Adrenal gland (tissue), 12 donors: ENCODE results near the gene SCAPER. TPM values are rescaled to one million over a fixed set of nuclear protein-coding genes. Genes with fewer than 3 reads are reported as not detected.
"Not testable (repeated sequence)": the region's sequence is repeated elsewhere in the genome, so short reads cannot be mapped to it uniquely, and the experiment has no call there.

ENCODE experiments used
- DNase-seq, 7 donors: peaks; one replicate each; pipeline ENCODE4 v3.0.0-alpha.2; 2019 to 2020
- H3K27ac ChIP-seq, 5 donors: fragments of 200-600 bp; sonication (generic) in 4 of 5; 1 replicate in 3 of 5; 2 replicates in 2 of 5; pipeline versions ENCODE4 v1.5.1 to v1.8.0; 2016 to 2020; ENCODE audit warnings: mild to moderate bottlenecking in 1 of 5
- H3K27me3 ChIP-seq: fragments of 200-600 bp; 2 replicates; pipeline ENCODE4 v1.8.0; 2021
- H3K36me3 ChIP-seq, 2 donors: fragments of 200-600 bp; replicated peaks in 1 of 2; 1 replicate in 1 of 2; 2 replicates in 1 of 2; pipeline versions ENCODE4 v1.5.1 to v1.8.0; 2018 to 2022
- H3K4me1 ChIP-seq, 2 donors: fragments of 200-600 bp; replicated peaks in 1 of 2; 1 replicate in 1 of 2; 2 replicates in 1 of 2; pipeline versions ENCODE4 v1.5.1 to v1.8.0; 2018 to 2021
- H3K4me3 ChIP-seq, 4 donors: fragments of 200-600 bp; sonication (generic) in 3 of 4; one replicate each; pipeline ENCODE4 v1.5.1; 2016 to 2018
- H3K9me3 ChIP-seq, 3 donors: fragments of 200-600 bp; sonication (generic) in 1 of 3; replicated peaks in 1 of 3; 1 replicate in 2 of 3; 2 replicates in 1 of 3; pipeline versions ENCODE4 v1.5.1 to v1.8.0; 2016 to 2021
- POLR2A ChIP-seq, 2 donors: fragments of 450-650 bp; IDR thresholded peaks; one replicate each; pipeline ENCODE4 v1.6.1; 2017; ENCODE audit warnings: antibody characterized with exemption in 2 of 2, mild to moderate bottlenecking in 2 of 2, moderate library complexity in 1 of 2
- WGBS, 4 donors: extraction: QIAGEN DNeasy Blood & Tissue Kit in 2 of 4; methylation state at CpG; one replicate each; pipeline versions ENCODE4 v1.1.5 to v1.1.7; 2013 to 2017; 5-methylcytosine and 5-hydroxymethylcytosine counted together
- intact Hi-C, 2 donors: fragments of 100-400 bp; cut with DNase I; formaldehyde crosslinking; loops; one replicate each; pipeline versions ENCODE4 v1.14.1 to v1.15.0; 2022 to 2023
- polyA plus RNA-seq, 3 donors: library from polyadenylated mRNA; stranded (reverse); fragments of 200-250 nt in 2 of 3; fragments of 350-450 nt in 1 of 3; fragmentation: Illumina TruSeq in 1 of 3; extraction: RNeasy Lipid Tissue Mini Kit (QIAGEN cat#74804) in 1 of 3; gene quantifications; one replicate each; pipeline ENCODE4 v1.2.3, GENCODE V29; 2013 to 2014
- total RNA-seq, 9 donors: library from RNA; depleted of rRNA in 4 of 9; stranded (reverse); fragments of >200 nt in 4 of 9; fragments of 120-200 nt in 1 of 9; fragmentation: NEBNext Ultra II Directional in 1 of 9; extraction: Animal tissue kit (Norgen Biotek cat#: 25700) in 1 of 9; gene quantifications; one replicate each; pipeline versions ENCODE4 v1.1.0 to v1.2.4, GENCODE V29; 2013 to 2023
- TF ChIP-seq, protein P1 (sequence below), 6 experiments: fragments of 450-650 bp in 4 of 6; fragments of 200-600 bp in 2 of 6; sonication (generic) in 1 of 6; IDR thresholded peaks; 1 replicate in 5 of 6; 2 replicates in 1 of 6; pipeline versions ENCODE4 v1.5.1 to v1.8.0; 2016 to 2021; ENCODE audit warnings: antibody characterized with exemption in 6 of 6, mild to moderate bottlenecking in 2 of 6, moderate library complexity in 1 of 6
- donor health status: healthy with polysubstance abuse.
- donor health status: Bipolar disorder and iron deficiency.
- donor health status: DM: yes; HTN: yes; CAD: no.
- donor health status: DM: no; HTN: no; CAD: no.
- donor health status: DM: no; HTN: no; CAD: no.
- donor health status: DM: yes; HTN: yes; CAD: no.

Gene SCAPER
- total and polyA plus RNA-seq, 12 donors: 3.9 to 95.3 (median 24.1) TPM

DNA sequence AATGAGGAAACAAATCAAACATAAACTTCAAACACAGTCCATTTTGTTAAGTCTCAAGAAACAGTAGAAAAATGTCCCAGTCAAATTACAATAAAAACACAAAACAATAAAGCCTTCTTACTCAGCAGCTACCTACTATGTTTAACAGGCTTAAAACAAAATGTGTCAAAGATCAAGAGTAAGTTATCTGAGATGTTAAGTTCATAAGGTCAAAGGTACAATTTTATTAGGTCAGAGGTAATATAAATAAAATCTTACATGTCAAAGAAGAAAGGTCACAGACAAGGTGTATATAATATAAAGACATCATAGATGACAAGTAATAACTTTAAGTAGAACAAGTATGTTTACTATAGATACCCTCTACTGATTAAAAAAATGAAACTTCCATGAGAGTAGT is 208.3 kb downstream of the SCAPER start:
- peaks cover 0 to 11% of the 10 kb centered on the region in 2 donors for H3K36me3 ChIP-seq
- H3K27me3 ChIP-seq: no peaks in the 10 kb centered on the region
- intact Hi-C loops: no loop called here
- TF ChIP-seq, protein P1, sequence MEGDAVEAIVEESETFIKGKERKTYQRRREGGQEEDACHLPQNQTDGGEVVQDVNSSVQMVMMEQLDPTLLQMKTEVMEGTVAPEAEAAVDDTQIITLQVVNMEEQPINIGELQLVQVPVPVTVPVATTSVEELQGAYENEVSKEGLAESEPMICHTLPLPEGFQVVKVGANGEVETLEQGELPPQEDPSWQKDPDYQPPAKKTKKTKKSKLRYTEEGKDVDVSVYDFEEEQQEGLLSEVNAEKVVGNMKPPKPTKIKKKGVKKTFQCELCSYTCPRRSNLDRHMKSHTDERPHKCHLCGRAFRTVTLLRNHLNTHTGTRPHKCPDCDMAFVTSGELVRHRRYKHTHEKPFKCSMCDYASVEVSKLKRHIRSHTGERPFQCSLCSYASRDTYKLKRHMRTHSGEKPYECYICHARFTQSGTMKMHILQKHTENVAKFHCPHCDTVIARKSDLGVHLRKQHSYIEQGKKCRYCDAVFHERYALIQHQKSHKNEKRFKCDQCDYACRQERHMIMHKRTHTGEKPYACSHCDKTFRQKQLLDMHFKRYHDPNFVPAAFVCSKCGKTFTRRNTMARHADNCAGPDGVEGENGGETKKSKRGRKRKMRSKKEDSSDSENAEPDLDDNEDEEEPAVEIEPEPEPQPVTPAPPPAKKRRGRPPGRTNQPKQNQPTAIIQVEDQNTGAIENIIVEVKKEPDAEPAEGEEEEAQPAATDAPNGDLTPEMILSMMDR (IDR thresholded peaks at IDR 0.05): no peak
- no peak for TF ChIP-seq POLR2A (IDR thresholded peaks at IDR 0.05)
- no peak overlapping the region for H3K4me3 ChIP-seq
- H3K27ac ChIP-seq: no peak overlapping the region
- no peak for DNase-seq
- H3K4me1 ChIP-seq: no peaks in the 10 kb centered on the region
- H3K9me3 ChIP-seq: no peaks in the 10 kb centered on the region

DNA sequence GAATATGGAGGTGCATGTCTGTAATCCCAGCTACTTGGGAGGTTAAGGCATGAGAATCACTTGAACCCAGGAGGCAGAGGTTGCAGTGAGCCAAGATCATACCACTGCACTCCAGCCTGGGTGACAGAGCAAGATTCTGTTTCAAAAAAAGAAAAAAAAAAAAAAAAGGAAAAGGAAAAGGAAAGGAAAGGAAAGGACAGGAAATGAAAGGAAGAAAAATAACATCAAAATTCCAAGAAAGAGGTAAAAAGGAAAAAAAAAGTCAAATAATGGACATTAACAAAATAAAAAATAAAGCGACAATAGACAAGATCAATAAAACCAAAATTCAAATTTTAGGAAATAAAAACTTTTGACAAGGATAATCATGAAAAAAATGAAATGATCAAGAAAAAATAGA is 212.6 kb downstream of the SCAPER start:
- H3K27me3 ChIP-seq, intact Hi-C loops, H3K4me3 ChIP-seq, DNase-seq, H3K27ac ChIP-seq, H3K9me3 ChIP-seq, H3K36me3 ChIP-seq, H3K4me1 ChIP-seq: not testable (repeated sequence)
- WGBS, 4 donors: 92 to 100% (median 99%) methylated on average over 1 of the region's 1 CpG

DNA sequence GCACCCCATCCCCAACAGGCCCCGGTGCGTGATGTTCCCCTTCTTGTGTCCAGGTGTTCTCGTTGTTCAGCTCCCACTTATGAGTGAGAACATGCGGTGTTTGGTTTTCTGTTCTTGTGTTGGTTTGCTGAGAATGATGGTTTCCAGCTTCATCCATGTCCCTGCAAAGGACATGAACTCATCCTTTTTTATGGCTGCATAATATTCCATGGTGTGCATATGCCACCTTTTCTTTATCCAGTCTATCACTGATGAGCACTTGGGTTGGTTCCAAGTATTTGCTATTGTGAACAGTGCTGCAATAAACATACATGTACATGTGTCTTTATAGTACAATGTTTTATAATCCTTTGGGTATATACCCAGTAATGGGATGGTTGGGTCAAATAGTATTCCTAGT is 217.5 kb downstream of the SCAPER start:
- intact Hi-C loops, H3K9me3 ChIP-seq, H3K27me3 ChIP-seq, H3K4me1 ChIP-seq, H3K4me3 ChIP-seq, H3K27ac ChIP-seq, DNase-seq, H3K36me3 ChIP-seq: not testable (repeated sequence)
- 97 to 100% (median 99%) methylated on average over 4 of the region's 4 CpGs for WGBS, 4 donors

DNA sequence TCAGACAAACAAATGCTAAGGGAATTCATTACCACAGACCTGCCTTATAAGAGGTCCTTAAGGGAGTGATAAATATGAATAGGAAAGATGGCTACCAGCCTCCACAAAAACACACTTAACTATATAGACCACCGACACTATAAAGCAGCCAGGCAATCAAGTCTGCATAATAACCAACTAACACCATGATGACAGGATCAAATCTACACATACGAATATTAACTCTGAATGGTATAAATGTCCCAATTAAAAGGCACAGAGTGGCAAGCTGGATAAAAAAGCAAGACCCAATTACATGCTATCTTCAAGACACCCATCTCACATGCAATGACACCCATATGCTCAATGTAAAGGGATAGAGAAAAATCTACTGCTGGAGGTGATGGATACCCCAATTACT is 221.1 kb downstream of the SCAPER start:
- H3K27ac ChIP-seq: no peak overlapping the region
- H3K27me3 ChIP-seq: no peaks in the 10 kb centered on the region
- TF ChIP-seq, protein P1 (IDR thresholded peaks at IDR 0.05): no peak
- no peak for TF ChIP-seq POLR2A (IDR thresholded peaks at IDR 0.05)
- intact Hi-C loops: no loop called here
- 96 to 98% (median 97%) methylated on average over 2 of the region's 2 CpGs for WGBS, 4 donors
- no peaks in the 10 kb centered on the region for H3K4me1 ChIP-seq
- H3K4me3 ChIP-seq: no peak overlapping the region
- no peak for DNase-seq
- no peaks in the 10 kb centered on the region for H3K9me3 ChIP-seq
- no peaks in the 10 kb centered on the region for H3K36me3 ChIP-seq

DNA sequence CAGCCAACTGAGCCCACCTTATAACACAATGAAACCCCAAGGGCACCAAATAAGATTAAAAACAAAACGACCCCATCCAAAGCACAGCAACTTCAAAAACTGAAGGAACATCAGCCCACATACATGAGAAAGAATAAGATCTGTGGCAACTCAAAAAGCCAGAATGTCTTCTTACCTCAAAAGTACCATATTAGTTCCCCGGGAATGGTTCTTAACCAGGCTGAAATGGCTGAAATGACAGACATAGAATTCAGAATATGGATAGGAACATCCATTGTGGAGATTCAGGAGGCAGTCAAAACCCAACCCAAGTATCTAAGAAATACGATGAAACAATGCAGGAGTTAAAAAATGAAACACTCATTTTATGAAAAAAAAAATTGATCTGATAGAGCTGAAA is 222.3 kb downstream of the SCAPER start:
- Histone ChIP-seq H3K9me3 (no peaks in the 10 kb centered on the region), H3K27me3 (no peaks in the 10 kb centered on the region), H3K27ac (no peak overlapping the region), H3K4me3 (no peak overlapping the region), H3K4me1 (no peaks in the 10 kb centered on the region), H3K36me3 (no peaks in the 10 kb centered on the region)
- WGBS, 4 donors: 94 to 96% (median 95%) methylated on average over 3 of the region's 3 CpGs
- DNase-seq: no peak
- no peak for TF ChIP-seq POLR2A (IDR thresholded peaks at IDR 0.05)
- TF ChIP-seq, protein P1 (IDR thresholded peaks at IDR 0.05): no peak
- intact Hi-C loops: no loop called here
